ENCODE data around the gene DNAI2.

DNA sequence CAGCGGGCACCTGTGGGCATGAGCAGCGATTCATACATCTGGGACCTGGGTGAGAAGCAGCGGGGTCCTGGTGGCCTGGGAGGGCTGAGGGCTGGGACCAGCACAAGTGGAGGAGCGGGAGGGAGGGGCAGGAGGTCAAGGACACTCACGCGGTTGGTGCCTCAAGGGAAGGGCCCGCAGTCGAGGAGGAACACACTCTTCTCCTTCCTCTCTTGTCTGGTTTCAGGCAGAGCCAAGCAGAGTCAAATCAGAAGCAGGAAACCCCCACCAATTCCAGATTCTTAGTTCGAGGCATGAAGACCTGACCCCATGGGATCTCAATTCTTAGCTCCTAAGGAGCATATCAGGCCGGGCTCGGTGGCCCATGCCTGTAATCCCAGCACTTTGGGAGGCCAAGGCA is 15.7 kb downstream of the DNAI2 start:
- TF ChIP-seq, protein P1, sequence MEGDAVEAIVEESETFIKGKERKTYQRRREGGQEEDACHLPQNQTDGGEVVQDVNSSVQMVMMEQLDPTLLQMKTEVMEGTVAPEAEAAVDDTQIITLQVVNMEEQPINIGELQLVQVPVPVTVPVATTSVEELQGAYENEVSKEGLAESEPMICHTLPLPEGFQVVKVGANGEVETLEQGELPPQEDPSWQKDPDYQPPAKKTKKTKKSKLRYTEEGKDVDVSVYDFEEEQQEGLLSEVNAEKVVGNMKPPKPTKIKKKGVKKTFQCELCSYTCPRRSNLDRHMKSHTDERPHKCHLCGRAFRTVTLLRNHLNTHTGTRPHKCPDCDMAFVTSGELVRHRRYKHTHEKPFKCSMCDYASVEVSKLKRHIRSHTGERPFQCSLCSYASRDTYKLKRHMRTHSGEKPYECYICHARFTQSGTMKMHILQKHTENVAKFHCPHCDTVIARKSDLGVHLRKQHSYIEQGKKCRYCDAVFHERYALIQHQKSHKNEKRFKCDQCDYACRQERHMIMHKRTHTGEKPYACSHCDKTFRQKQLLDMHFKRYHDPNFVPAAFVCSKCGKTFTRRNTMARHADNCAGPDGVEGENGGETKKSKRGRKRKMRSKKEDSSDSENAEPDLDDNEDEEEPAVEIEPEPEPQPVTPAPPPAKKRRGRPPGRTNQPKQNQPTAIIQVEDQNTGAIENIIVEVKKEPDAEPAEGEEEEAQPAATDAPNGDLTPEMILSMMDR (IDR thresholded peaks at IDR 0.05; ENCODE audit: low read length): no peak
- no peak for TF ChIP-seq EZH2 (IDR thresholded peaks at IDR 0.05; ENCODE audit: borderline replicate concordance, low read length)
